PFSK-1 (cell line): Measurements from ENCODE around the gene SDK1.

ENCODE experiments used
- FOXP2 ChIP-seq: optimal IDR thresholded peaks from 2 replicates; pipeline ENCODE3; 2011; ENCODE audit warnings: borderline replicate concordance, control low read depth, inconsistent platforms; ENCODE audit not compliant: insufficient read depth; ENCODE audit errors: extremely low read length, extremely low read depth
- POLR2AphosphoS5 ChIP-seq: IDR thresholded peaks from 2 replicates; pipeline ENCODE4 v1.6.1; 2012; ENCODE audit warnings: low read depth, mild to moderate bottlenecking, control low read depth, low read length, moderate library complexity
- SIN3A ChIP-seq: IDR thresholded peaks from 2 replicates; pipeline ENCODE4 v1.6.1; 2012; ENCODE audit warnings: mild to moderate bottlenecking, low read length, moderate library complexity, borderline replicate concordance; ENCODE audit not compliant: insufficient read depth
- TAF1 ChIP-seq: IDR thresholded peaks from 2 replicates; pipeline ENCODE4 v1.6.1; 2012; ENCODE audit warnings: low read length, control low read depth, borderline replicate concordance; ENCODE audit not compliant: insufficient read depth
- TF ChIP-seq, protein P1 (sequence below), 2 experiments: IDR thresholded peaks; 2 replicates each; pipeline versions ENCODE4 v1.6.1 to v1.8.0; 2011 to 2012; ENCODE audit warnings: low read depth in 2 of 2, low read length in 2 of 2, control low read depth in 1 of 2, inconsistent platforms in 1 of 2, mild to moderate bottlenecking in 1 of 2, moderate library complexity in 1 of 2; ENCODE audit not compliant: insufficient read depth in 1 of 2

DNA sequence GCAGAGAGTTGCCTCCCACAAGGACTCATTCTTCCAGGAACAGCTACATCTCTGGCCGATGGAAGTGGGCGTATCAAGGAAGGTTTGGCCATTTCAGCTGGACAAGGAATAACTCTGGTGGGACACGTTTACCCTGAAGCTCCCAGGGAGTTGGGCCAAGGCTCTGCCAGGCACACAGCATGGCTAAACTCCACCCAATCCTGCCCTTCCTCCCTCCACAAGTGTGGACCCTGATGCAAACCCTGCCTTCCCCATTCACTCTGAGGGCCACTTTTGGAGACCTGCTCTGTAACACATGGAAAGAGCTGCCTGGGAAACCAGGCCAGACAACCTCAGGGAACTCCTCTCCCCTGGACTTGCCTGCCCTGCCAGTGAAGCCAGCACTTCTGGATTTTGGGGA lies 973.2 kb downstream of the SDK1 start:
- no peak for TF ChIP-seq TAF1
- no peak for TF ChIP-seq POLR2AphosphoS5
- TF ChIP-seq, protein P1, sequence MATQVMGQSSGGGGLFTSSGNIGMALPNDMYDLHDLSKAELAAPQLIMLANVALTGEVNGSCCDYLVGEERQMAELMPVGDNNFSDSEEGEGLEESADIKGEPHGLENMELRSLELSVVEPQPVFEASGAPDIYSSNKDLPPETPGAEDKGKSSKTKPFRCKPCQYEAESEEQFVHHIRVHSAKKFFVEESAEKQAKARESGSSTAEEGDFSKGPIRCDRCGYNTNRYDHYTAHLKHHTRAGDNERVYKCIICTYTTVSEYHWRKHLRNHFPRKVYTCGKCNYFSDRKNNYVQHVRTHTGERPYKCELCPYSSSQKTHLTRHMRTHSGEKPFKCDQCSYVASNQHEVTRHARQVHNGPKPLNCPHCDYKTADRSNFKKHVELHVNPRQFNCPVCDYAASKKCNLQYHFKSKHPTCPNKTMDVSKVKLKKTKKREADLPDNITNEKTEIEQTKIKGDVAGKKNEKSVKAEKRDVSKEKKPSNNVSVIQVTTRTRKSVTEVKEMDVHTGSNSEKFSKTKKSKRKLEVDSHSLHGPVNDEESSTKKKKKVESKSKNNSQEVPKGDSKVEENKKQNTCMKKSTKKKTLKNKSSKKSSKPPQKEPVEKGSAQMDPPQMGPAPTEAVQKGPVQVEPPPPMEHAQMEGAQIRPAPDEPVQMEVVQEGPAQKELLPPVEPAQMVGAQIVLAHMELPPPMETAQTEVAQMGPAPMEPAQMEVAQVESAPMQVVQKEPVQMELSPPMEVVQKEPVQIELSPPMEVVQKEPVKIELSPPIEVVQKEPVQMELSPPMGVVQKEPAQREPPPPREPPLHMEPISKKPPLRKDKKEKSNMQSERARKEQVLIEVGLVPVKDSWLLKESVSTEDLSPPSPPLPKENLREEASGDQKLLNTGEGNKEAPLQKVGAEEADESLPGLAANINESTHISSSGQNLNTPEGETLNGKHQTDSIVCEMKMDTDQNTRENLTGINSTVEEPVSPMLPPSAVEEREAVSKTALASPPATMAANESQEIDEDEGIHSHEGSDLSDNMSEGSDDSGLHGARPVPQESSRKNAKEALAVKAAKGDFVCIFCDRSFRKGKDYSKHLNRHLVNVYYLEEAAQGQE (IDR thresholded peaks at IDR 0.05; ENCODE audit: insufficient read depth in 1 of 2, low read depth in 2 of 2, low read length in 2 of 2) = no peak
- TF ChIP-seq SIN3A = no peak
- no peak for TF ChIP-seq FOXP2
